Loucy (cell line): ENCODE results near the gene MRPL24.
"Not testable (repeated sequence)": the region's sequence is repeated elsewhere in the genome, so short reads cannot be mapped to it uniquely, and the experiment has no call there.

ENCODE experiments used
- H2AFZ ChIP-seq: fragments of 200-600 bp; sonication (generic); 2 replicates; pipeline ENCODE4 v1.6.0; 2016; ENCODE audit warnings: antibody characterized with exemption, mild to moderate bottlenecking, low read length, moderate library complexity
- H3F3A ChIP-seq: fragments of 200-600 bp; 2 replicates; pipeline ENCODE4 v1.6.0; 2016; ENCODE audit warnings: antibody characterized with exemption, low read depth, mild to moderate bottlenecking
- H3K27me3 ChIP-seq: fragments of 200-600 bp; sonication (generic); 2 replicates; pipeline ENCODE4 v1.6.1; 2014; ENCODE audit warnings: low read length, mild to moderate bottlenecking; ENCODE audit not compliant: insufficient read depth, poor library complexity, severe bottlenecking
- H3K36me3 ChIP-seq: fragments of 200-600 bp; sonication (generic); 2 replicates; pipeline ENCODE4 v1.6.1; 2016; ENCODE audit warnings: low read length; ENCODE audit not compliant: insufficient read depth
- H3K4me1 ChIP-seq: fragments of 200-600 bp; sonication (generic); 2 replicates; pipeline ENCODE4 v1.5.1; 2014; ENCODE audit warnings: low read length, mild to moderate bottlenecking; ENCODE audit not compliant: insufficient read depth, poor library complexity, severe bottlenecking
- H3K4me2 ChIP-seq: fragments of 200-600 bp; sonication (generic); 2 replicates; pipeline ENCODE4 v1.6.0; 2014; ENCODE audit warnings: antibody characterized with exemption, low read length, low read depth, mild to moderate bottlenecking; ENCODE audit not compliant: poor library complexity, severe bottlenecking
- H3K4me3 ChIP-seq: fragments of 200-600 bp; sonication (generic); 2 replicates; pipeline ENCODE4 v1.5.1; 2014; ENCODE audit warnings: low read length, mild to moderate bottlenecking, mixed read lengths; ENCODE audit not compliant: poor library complexity, severe bottlenecking
- H3K79me2 ChIP-seq: fragments of 200-600 bp; sonication (generic); 2 replicates; pipeline ENCODE4 v1.6.1; 2014; ENCODE audit warnings: low read length; ENCODE audit not compliant: insufficient read depth
- H3K9ac ChIP-seq: fragments of 200-600 bp; sonication (generic); 2 replicates; pipeline ENCODE4 v1.6.0; 2014; ENCODE audit warnings: mild to moderate bottlenecking, low read depth, low read length, moderate library complexity; ENCODE audit not compliant: poor library complexity, severe bottlenecking
- H3K9me2 ChIP-seq: fragments of 200-600 bp; sonication (generic); replicated peaks from 2 replicates; pipeline ENCODE4 v1.6.1; 2016; ENCODE audit warnings: low read depth, low read length, mixed read lengths
- H3K9me3 ChIP-seq: fragments of 200-600 bp; sonication (generic); 2 replicates; pipeline ENCODE4 v1.6.1; 2014; ENCODE audit warnings: mild to moderate bottlenecking, antibody characterized with exemption, low read length, low read depth; ENCODE audit not compliant: insufficient read depth
- H4K20me1 ChIP-seq: fragments of 200-600 bp; sonication (generic); 2 replicates; pipeline ENCODE4 v1.6.0; 2014; ENCODE audit warnings: antibody characterized with exemption, low read length, mild to moderate bottlenecking; ENCODE audit not compliant: insufficient read depth, poor library complexity, severe bottlenecking
- CTCF ChIP-seq: fragments of 200-600 bp; sonication (generic); conservative IDR thresholded peaks from 2 replicates; pipeline ENCODE4 v1.5.1; 2014; ENCODE audit warnings: mild to moderate bottlenecking, antibody characterized with exemption, low read length
- EZH2phosphoT487 ChIP-seq: fragments of 200-600 bp; IDR thresholded peaks from 2 replicates; pipeline ENCODE4 v1.6.1; 2018; ENCODE audit warnings: antibody characterized with exemption, mild to moderate bottlenecking, moderate library complexity, borderline replicate concordance

Gene MRPL24

GRCh38 chr1:156760092-156760795, 19.4 kb upstream of the MRPL24 start:
- H3K9me3 ChIP-seq: no peaks in the 10 kb centered on the region
- no peaks in the 10 kb centered on the region for H3K27me3 ChIP-seq
- no peak overlapping the region for H3K4me2 ChIP-seq
- no peaks in the 10 kb centered on the region for H3F3A ChIP-seq
- TF ChIP-seq CTCF (no peak), EZH2phosphoT487 (no peak)
- H3K79me2 ChIP-seq: no peaks in the 10 kb centered on the region
- no peaks in the 10 kb centered on the region for H4K20me1 ChIP-seq
- peaks cover under 1% of the 10 kb centered on the region for H3K4me1 ChIP-seq
- no peaks in the 10 kb centered on the region for H3K9me2 ChIP-seq
- no peak overlapping the region for H3K9ac ChIP-seq
- H2AFZ ChIP-seq: no peak overlapping the region
- H3K4me3 ChIP-seq: no peak overlapping the region
- no peaks in the 10 kb centered on the region for H3K36me3 ChIP-seq

- not testable (repeated sequence) for H3K4me3 ChIP-seq, H3K36me3 ChIP-seq, H3K9me3 ChIP-seq, H3K9ac ChIP-seq, H3K4me1 ChIP-seq, H3K9me2 ChIP-seq, H3K4me2 ChIP-seq, H2AFZ ChIP-seq, H3F3A ChIP-seq, H4K20me1 ChIP-seq, H3K27me3 ChIP-seq
- peaks cover 11% of the 10 kb centered on the region for H3K79me2 ChIP-seq
Observed at GRCh38 chr1:156757572-156758253, 16.8 kb upstream of the MRPL24 start.

GRCh38 chr1:156756355-156756754, 15.5 kb upstream of the MRPL24 start:
- Histone ChIP-seq H3K9me3 (no peaks in the 10 kb centered on the region), H3K4me3 (no peak overlapping the region), H3K4me1 (peaks cover 13% of the 10 kb centered on the region), H3K27me3 (no peaks in the 10 kb centered on the region), H2AFZ (no peak overlapping the region), H3K9me2 (no peaks in the 10 kb centered on the region), H3K36me3 (no peaks in the 10 kb centered on the region), H3K4me2 (no peak overlapping the region), H4K20me1 (no peaks in the 10 kb centered on the region), H3K9ac (no peak overlapping the region), H3F3A (no peaks in the 10 kb centered on the region), H3K79me2 (peaks cover 24% of the 10 kb centered on the region)
- TF ChIP-seq CTCF: no peak
- no peak for TF ChIP-seq EZH2phosphoT487
